CD4-positive, alpha-beta T cell treated with Interleukin-15 for 1 hour (primary cell): ENCODE data around the gene TBC1D16.
A peak's percentile ranks its signal among the peaks of the same experiment; 100 is the strongest.

ENCODE experiments used
- DNase-seq: peaks from one replicate; pipeline ENCODE4 v3.0.0-alpha.2; 2020

Gene TBC1D16, protein sequence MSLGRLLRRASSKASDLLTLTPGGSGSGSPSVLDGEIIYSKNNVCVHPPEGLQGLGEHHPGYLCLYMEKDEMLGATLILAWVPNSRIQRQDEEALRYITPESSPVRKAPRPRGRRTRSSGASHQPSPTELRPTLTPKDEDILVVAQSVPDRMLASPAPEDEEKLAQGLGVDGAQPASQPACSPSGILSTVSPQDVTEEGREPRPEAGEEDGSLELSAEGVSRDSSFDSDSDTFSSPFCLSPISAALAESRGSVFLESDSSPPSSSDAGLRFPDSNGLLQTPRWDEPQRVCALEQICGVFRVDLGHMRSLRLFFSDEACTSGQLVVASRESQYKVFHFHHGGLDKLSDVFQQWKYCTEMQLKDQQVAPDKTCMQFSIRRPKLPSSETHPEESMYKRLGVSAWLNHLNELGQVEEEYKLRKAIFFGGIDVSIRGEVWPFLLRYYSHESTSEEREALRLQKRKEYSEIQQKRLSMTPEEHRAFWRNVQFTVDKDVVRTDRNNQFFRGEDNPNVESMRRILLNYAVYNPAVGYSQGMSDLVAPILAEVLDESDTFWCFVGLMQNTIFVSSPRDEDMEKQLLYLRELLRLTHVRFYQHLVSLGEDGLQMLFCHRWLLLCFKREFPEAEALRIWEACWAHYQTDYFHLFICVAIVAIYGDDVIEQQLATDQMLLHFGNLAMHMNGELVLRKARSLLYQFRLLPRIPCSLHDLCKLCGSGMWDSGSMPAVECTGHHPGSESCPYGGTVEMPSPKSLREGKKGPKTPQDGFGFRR

DNA sequence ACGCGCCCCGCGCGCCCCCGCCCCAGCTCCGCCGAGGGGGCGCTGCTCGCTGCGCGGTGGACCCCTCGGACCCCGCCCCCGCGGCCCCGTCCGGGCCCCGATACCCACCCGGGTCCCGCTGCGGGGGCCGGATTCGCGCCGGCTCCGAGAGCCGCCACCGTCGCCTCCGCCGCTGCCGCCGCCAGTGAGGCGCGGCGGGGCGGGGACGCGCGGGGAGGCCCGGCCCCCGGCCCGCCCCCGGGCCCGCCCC, at the start of gene TBC1D16:
TSS of gene TBC1D16 (minus strand) at position 186 of the 250 bp plus-strand sequence. CDS start 22,325 bp downstream, outside the sequence.
- DNase-seq, result no peak

DNA sequence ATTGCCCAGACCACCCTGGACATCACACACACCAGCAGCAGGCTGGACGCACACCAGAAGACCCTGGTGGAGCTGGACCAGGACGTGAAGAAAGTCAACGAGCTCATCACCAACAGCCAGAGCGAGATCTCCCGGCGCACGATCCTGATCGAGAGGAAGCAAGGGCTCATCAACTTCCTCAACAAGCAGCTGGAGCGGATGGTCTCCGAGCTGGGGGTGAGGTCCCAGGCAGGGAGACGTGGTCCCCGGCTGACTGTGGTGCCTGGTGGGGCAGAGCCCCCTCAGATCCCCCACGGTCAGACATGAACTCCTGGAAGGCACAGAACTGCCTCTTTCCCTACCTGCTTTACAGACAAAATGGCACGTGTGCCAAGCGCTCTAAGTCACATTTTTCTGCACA, 49.1 kb upstream of the TBC1D16 start:
- no peak for DNase-seq

DNA sequence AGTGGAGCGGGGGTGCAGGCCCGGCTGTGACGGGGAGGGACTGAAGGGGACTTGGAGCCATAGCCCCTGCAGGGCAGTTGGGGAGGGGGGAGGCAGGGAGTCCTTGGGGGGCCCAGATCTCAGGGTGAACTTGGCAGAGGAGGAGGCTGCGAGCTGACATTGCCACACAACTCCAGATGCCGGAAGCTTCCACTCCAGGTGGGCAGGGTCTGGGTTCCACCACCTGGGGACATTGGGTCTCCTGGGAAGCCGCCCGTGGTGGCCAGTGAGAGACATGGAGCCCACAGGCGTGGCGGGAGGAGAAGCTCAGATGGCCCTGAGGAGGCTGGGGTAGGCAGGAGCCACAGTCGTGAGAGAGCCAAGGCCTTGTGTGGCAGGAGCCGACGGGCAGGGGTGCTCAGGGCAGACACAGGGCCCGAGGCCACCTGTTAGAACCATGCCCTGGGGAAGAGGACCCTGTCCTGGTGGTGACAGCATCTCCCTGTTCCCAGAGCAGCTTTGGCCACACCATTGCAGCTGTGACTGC, 47.5 kb upstream of the TBC1D16 start:
- no peak for DNase-seq

DNA sequence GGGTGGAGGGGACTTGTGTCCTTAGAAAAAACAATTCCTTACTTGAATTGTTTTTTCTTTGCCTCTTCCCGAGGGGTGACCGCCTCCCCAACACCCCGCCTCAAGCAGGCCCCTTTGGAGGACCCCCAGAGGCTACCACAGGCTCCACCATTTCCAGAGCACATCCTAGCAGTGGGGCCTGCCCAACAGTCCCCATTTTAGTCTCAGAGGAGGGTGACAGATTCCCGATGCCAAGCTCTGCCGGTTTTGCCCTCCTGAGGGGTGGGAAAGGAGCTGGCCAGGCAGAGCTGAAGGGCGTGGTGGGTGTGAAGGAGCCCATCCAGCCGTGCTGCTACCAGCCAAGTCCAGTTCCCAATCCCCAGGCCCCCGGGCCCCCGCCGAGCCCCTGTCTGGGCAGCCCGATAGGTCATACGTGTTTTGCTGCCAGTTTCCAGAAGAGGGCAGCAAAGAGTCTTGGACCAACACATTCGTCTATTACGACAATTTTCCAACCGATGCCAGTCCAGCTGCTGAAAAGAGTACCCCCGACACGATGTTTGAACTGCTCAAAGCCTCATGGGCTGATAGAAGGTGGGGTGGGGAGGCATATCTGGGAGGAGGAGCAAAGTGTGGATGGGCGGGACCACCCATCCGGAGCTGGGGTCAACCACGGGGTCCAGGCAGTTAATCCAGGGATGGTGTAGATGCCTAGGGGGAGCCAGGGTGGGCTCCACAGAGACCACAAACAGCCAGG, 46.9 kb upstream of the TBC1D16 start:
- DNase-seq, result peak; percentile 63

DNA sequence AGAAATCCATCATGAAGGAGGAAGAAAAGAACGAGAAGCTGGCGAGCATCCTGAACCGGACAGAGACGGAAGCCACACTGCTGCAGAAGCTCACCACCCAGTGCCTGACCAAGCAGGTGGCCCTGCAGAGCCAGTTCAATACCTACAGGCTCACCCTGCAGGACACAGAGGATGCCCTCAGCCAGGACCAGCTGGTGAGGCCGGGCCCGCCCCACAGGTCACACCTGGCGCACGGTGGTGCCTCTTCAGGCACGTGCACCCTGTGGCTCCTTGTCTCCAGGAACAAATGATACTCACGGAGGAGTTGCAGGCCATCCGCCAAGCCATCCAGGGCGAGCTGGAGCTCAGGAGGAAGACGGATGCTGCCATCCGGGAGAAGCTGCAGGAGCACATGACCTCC, 45.9 kb upstream of the TBC1D16 start:
- no peak for DNase-seq

DNA sequence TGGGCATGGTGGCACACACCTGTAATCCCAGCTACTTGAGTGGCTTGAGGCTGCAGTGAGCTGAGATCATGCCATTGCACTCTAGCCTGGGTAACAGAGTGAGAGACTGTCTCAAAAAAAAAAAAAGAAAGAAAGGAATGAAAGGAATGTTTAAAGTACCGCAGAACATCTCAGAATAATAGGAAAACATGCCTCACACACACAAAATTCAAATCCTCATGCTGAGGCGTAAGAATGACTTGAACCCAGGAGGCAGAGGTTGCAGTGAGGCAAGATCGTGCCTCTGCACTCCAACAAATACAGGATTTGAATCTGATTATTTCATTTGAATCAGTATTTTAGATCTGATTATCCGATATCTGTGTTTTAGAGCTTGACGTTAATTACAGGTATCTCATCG, 44.4 kb upstream of the TBC1D16 start:
- DNase-seq, result no peak

DNA sequence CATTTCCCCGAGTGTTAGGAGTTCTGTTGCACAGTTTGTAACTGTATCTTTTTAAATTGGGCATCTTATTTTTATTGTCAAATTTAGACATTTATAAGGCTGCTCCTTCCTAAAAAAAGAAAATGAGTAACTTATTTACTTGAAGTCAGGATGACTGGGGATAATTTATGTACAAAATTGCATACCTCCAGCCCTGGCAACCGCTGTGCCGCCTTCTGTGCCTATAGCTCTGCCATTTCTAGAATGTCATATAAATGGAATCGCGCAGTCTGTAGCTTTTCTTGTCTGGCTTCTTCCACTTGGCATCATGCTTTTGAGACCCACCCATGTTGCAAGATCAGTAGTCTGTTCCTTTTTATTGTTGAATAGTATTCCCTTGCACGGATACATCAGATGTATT, 36.7 kb upstream of the TBC1D16 start:
- DNase-seq, result no peak

DNA sequence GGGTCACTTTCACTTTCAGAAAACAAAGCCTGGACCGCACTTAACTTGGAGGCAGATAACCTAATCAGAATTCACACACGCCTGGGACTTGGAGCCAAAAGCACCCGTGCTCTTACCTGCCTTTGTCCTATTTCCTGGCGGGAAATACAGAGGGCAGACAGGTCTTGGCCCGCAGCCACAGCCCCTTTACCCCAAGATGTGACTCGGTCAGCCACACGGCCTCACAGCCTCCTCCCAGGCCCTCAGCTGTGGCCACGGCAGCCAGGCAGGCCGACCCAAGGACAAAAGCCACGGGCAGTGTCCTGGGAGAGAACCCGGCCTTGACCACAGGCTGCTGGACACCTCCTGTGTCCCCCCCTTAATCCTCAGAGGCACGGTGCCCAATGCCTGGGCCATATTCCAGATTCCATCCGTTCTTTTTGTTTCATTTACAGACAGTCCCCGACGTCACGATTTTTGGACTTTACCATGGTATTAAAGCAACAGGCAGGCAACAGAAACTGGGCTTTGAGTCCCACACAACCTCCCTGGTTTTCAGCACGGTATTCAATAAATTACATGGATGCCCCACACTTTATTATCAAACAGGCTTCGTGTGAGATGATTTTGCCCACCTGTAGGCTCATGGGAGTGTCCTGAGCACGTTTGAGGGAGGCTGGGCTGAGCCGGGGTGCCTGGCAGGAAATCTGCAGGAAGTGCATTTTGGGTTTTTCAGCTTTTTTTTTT, 35.6 kb upstream of the TBC1D16 start:
- DNase-seq, result no peak

DNA sequence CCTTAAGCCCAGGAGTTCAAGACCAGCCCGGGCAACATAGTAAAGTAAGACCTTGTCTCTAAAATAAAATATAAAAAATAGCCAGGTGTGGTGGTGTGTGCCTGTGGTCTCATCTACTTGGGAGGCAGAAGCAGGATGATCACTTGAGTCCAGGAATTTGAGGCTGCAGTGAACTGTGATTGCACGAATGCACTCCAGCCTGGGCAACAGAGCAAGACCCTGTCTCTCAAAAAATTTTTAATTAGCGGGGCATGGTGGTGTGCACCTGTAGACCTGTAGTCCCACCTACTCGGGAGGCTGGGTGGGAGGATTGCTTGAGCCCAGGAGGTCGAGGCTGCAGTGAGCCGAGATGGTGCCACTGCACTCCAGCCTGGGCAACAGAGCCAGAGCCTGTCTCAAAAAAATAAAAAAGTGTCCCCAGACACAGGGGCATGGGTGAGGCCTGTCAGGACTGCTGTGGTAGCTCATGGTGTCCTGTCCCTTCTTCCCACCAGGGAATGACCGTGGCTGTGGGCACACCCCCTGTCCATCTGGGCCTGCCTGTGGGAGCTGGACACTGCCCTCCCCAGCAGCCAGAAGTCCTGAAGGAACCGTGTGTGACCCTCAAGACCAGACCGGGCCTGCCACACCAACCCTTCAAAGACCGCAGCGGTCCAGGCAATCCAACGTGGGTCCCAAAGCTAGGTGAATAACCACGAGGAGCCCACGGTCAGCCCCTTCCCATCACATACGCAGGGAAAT, 34.9 kb upstream of the TBC1D16 start:
- DNase-seq, result no peak

DNA sequence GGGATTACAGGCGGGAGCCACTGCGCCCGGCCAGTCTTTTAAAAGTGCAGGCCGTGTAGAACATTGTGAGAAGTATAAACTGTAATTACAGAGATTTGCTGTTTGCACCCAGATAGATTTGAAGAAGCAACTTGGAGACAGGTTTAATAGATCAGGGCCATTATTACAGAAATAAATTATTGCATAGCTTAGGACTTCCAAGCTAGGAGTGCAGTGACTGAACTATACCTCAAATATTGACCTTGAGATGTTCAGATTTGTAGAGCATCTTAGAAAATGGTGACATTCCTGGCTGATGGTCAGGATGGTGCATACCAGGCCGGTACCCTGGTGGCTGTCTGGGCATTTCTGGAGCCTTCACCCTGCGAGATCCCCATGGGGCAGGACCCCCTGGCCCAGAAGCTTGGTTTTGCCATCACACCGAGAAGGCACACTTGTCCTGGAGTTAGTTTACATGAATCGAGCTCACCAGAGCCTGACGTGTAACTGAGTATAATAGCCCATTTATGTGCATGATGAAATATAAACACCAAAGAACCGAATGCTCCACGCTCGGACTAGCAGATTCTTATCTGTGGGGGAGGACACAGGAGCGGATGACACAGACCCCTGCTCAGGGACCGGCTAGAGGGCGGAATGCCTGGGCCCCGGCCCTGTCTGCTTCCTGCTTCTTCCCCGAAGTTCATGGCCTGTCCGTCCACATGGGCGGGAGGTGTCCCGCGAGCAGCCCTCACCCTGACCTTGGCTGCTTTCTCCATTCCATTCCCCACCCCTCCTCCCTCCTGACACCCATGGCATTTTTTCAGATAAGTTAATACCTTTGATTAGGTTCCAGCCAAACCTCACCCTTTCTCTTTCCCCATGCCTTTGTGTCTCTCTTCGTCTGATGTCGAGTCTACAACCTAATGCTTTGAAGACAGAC, 32.9 kb upstream of the TBC1D16 start:
- DNase-seq, result no peak

DNA sequence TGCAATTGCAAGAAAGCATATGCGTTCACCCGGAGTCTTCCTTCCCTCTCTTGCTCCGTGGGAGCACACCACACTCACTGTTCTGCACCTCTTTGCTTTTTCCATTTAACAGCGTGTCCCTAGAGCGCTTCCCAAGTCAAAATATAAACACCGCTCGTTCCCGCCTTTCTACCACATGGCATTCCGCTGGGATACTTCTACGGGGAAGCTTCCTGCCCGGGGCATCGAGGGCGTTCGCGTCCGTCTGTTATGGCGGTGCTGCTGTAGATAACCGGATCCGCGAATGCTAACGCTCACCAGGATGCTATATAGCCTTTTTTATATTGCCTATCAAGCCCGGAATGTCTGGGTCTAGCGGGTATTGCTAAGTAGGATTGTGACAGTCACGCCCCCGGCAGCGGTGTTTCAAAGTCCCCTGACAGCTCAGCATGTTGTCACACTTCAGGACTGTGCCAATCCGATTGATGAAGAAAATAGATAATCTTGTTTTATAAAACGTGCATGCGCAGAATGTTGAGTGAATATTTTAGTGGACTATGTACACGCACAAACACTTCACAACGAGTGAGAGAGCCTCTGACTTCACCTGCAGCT, 31.8 kb upstream of the TBC1D16 start:
- DNase-seq, result no peak

DNA sequence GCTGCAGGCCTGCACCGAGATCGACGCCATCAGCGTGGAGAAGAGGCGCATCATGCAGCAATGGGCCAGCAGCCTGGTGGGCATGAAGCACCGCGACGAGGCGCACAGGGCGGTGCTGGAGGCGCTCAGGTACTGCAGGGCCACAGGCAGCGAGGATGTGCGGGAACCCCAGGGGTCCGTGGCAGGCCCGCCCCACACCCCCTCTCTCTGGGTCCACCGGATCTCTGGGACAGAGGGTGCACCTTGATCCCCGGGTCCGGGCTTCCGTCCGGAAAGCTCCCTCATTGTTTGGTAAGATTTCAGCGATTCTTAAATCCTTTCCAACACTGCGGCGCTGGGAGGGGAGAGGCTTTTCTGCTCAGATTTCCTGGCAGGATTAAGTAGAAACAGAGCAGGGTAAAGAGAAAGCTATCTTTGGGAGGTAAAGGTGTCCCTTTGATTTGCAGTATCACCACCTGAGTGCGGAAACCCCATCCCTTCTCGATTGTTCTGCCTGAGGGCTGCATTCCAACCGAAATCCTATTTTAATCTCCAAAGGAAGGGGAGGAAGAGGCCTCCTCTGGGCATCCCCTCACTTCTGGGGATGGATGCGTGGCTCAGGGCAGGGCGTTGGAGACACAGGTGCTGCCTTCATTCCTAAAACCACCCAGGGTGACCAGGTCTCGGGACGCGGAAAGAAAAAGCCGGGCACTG, 30.0 kb upstream of the TBC1D16 start:
- DNase-seq, result no peak

DNA sequence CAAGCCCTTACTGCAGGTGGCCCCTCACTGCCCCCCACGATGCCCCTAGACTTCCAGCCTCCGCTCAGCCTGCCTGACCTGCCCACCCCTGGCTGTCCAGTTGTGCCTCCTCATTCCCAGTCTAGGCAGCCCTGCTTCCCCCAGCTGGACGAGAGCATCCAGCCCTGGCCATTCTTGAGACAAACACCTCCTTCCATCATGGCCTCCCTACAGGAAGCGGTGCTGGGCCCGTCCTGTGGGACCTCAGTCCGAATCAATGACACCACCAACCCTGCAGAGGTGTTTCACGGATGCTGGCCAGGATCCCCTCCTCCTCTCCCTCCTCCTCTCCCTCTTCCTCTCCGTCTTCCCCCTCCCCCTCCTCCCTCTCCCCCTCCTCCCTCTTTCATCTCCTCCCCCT, 29.0 kb upstream of the TBC1D16 start:
- no peak for DNase-seq

DNA sequence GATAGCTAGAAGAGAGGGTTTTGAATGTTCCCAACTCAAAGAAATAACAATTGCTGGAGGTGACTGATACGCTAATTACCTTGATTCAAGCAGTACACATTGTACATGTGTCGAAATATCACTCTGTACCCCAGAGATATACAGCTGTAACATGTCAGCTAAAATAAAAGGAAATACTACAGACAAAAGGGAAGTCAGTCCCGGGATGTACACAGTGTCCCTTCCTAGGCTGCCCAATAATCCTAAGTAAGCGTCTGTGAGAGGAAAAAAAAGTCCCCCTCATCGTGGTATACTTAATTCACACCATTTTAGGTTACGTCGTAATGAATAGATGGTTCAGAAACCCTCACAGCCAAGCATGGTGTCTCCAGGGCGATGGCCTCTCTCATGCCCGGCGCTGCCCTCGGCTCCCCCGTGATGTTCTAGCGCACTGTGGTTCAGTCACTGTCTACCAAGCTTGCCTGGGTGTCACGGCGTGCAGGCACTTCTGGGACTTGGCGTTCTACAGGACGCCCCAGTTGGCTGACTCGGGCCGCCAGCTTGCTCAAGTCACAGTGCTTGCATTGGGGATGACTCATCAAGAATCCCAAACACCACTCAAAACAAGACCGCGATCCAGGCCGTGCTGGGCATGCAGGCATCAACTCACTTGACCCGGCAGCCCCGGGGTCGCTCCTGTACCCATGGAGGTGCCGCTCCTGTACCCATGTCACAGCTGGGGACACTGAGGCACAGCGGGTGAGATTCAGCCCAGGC, 28.3 kb upstream of the TBC1D16 start:
- no peak for DNase-seq

DNA sequence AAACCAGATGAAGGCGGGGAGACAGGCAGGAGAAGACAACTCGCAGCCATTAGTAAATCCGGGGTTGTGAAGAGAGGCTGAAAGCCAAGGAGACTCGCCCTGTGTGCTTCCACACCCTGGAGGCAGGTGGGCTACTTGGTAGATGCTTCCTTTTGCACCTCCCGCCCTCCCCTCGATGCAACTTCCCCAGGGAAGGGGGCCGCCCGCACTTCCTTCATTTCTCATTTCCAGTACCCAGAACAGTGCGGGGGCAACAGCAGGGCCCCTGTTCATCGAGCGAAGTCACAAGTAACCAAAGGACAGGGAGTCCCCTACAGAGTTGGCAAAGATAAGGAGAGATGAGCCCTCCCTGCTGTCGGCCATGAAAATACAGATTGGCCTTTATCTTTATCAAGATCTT, 25.7 kb upstream of the TBC1D16 start:
- no peak for DNase-seq

DNA sequence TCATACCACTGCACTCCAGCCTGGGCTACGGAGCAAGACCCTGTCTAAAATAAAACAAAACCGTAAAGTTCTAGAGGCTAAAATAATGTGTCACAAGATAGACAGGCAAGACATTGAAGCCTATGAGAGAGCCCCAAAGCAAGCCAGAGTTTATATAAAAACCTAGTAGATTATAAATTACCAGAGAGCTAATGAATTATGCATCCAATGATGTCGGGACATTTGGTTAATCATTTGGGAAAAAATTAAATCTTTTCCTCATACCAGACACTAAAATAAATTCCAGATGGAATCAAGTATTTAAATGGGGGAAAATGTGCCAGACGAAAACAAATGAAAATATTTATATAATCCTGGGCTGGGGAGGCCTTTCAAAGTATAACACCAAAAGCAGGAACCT, 25.0 kb upstream of the TBC1D16 start:
- no peak for DNase-seq

DNA sequence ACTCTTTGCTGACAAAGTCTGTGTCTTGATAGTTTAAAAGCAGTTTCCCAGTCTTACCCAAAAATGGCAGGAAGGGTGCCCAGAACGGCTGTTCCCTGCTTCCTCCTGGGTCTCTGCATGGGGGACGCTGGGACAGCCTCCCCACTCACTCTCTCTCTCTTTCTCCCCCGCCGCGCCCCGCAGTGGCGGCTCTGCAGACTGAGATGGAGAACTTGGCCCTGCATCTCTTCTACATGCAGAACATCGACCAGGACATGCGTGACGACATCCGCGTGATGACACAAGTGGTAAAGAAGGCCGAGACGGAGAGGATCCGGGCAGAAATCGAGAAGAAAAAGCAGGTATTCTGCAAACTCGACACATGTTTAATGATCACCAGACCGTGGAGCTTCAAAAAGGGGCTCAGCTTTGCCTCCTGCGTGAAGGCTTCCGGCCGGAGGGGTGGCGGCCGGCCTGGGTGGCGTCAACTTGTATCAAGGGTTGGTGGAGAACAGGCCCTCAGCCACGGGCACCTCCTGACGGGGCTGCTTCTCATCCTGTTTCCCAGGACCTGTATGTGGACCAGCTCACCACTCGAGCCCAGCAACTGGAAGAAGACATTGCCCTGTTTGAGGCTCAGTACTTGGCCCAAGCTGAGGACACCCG, 22.8 kb upstream of the TBC1D16 start:
- DNase-seq, result no peak

DNA sequence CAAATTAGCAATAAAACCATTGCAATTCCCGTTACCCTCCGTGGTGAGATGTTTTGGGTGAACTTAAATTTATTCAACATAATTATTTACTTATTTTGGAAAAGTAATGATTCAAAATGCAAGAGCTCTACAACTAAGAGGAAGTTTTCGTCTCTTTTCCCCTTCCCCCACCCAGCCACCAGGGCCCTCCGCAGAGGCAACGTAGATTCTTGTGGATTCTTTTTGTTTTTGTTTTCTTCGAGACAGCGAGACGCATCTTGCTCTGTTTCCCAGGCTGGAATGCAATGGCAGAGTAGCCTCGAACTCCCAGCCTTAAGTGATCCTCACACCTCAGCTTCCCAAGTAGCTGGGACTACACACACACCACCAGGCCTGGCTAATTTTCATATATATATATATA, 19.9 kb upstream of the TBC1D16 start:
- DNase-seq, result no peak

DNA sequence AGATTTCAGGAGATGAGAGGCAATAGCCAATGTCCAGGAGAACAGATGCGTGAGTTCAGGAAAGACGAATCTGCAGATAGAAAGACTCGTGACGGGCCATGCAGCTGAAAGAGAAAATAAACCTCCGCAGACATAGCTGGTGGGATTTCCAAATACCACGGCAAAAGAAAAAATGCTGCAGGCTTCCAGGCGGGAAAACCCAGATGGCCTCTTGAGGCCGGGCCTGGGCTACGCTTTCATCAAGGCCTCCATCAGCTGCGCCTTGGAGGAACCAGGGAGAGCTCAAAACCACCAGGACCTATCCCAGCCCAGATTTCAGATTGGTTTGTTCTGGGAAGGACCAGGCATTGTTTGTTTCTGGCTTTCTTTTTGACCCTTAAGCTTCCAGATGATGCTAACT, 17.4 kb upstream of the TBC1D16 start:
- DNase-seq, result no peak
